GM19372 (cell line): ENCODE results near the gene ALDH1A1.

Experiments
- ATAC-seq: cut with Tn5 transposase; IDR thresholded peaks from one replicate; pipeline ENCODE4 v1.9.1; 2021; ENCODE audit warnings: mild to moderate bottlenecking, low read depth, moderate library complexity; ENCODE audit not compliant: unreplicated experiment

The ALDH1A1 gene

GRCh38 chr9:72921888-72922654, 30.8 kb downstream of the ALDH1A1 start:
- ATAC-seq: no peak

- no peak for ATAC-seq
Observed at GRCh38 chr9:72919246-72919945, 33.5 kb downstream of the ALDH1A1 start.

GRCh38 chr9:72917892-72918509, 34.9 kb downstream of the ALDH1A1 start:
- ATAC-seq: no peak

GRCh38 chr9:72915659-72916058, 37.2 kb downstream of the ALDH1A1 start:
- ATAC-seq: no peak

- ATAC-seq: no peak
Observed at GRCh38 chr9:72914750-72915149, 38.1 kb downstream of the ALDH1A1 start.

- no peak for ATAC-seq
Observed at GRCh38 chr9:72913382-72914009, 39.4 kb downstream of the ALDH1A1 start.

GRCh38 chr9:72912476-72913381, 40.1 kb downstream of the ALDH1A1 start:
- ATAC-seq: no peak

GRCh38 chr9:72911816-72912215, 41.0 kb downstream of the ALDH1A1 start:
- ATAC-seq: no peak

- ATAC-seq: no peak
Observed at GRCh38 chr9:72911247-72911775, 41.5 kb downstream of the ALDH1A1 start.

- no peak for ATAC-seq
Observed at GRCh38 chr9:72909428-72909827, 43.4 kb downstream of the ALDH1A1 start.

GRCh38 chr9:72907421-72907820, 45.4 kb downstream of the ALDH1A1 start:
- no peak for ATAC-seq

GRCh38 chr9:72906810-72907209, 46.0 kb downstream of the ALDH1A1 start:
- ATAC-seq: no peak

- ATAC-seq: no peak
Observed at GRCh38 chr9:72905514-72906480, 47.1 kb downstream of the ALDH1A1 start.

GRCh38 chr9:72904267-72905093, 48.4 kb downstream of the ALDH1A1 start:
- no peak for ATAC-seq

GRCh38 chr9:72903103-72903502, 49.8 kb downstream of the ALDH1A1 start:
- no peak for ATAC-seq

GRCh38 chr9:72902268-72902667, 50.6 kb downstream of the ALDH1A1 start:
- no peak for ATAC-seq

- ATAC-seq: no peak
Observed at GRCh38 chr9:72899734-72900477, 52.9 kb downstream of the ALDH1A1 start.
